Measurements from ENCODE around the gene TTF2. TPM values are rescaled to one million over a fixed set of nuclear protein-coding genes. Genes with fewer than 3 reads are reported as not detected.

TTF2 gene
- total RNA-seq, 1 experiment from 2014 or later: 64.6 TPM

GRCh38 chr1:117128323-117129079, 68.4 kb downstream of the TTF2 start:
- no peaks in the 10 kb centered on the region; the same call in 1 of the 2 replicates for H3K27me3 ChIP-seq (ENCODE audit: control insufficient read depth, insufficient read depth, low read length)
- no peak for DNase-seq
- H3K36me3 ChIP-seq (replicated peaks; ENCODE audit: control insufficient read depth, insufficient read depth, low read length): no peaks in the 10 kb centered on the region
- H3K4me3 ChIP-seq (ENCODE audit: insufficient read depth, low read depth, low read length): no peak overlapping the region

- no peak overlapping the region for H3K4me3 ChIP-seq (ENCODE audit: insufficient read depth, low read depth, low read length)
- DNase-seq: no peak
These were observed 70.4 kb downstream of the TTF2 start for GRCh38 chr1:117130526-117130925.

GRCh38 chr1:117135329-117135728, 75.2 kb downstream of the TTF2 start:
- H3K27me3 ChIP-seq (ENCODE audit: control insufficient read depth, insufficient read depth, low read length): no peaks in the 10 kb centered on the region
- no peak for DNase-seq
- H3K4me3 ChIP-seq (ENCODE audit: insufficient read depth, low read depth, low read length): no peak overlapping the region
- H3K36me3 ChIP-seq (replicated peaks; ENCODE audit: control insufficient read depth, insufficient read depth, low read length): no peaks in the 10 kb centered on the region

More at GRCh38 chr1:117130526-117130925, 70.4 kb downstream of the TTF2 start:
- Histone ChIP-seq H3K27me3 (ENCODE audit: control insufficient read depth, insufficient read depth, low read length) (no peaks in the 10 kb centered on the region), H3K36me3 (replicated peaks; ENCODE audit: control insufficient read depth, insufficient read depth, low read length) (no peaks in the 10 kb centered on the region)

GRCh38 chr1:117136749-117137148, 76.6 kb downstream of the TTF2 start:
- no peak for DNase-seq
- Histone ChIP-seq H3K27me3 (ENCODE audit: control insufficient read depth, insufficient read depth, low read length) (no peaks in the 10 kb centered on the region), H3K36me3 (replicated peaks; ENCODE audit: control insufficient read depth, insufficient read depth, low read length) (no peaks in the 10 kb centered on the region), H3K4me3 (ENCODE audit: insufficient read depth, low read depth, low read length) (no peak overlapping the region)

- Histone ChIP-seq H3K4me3 (ENCODE audit: insufficient read depth, low read depth, low read length) (no peak overlapping the region), H3K36me3 (replicated peaks; ENCODE audit: control insufficient read depth, insufficient read depth, low read length) (no peaks in the 10 kb centered on the region), H3K27me3 (ENCODE audit: control insufficient read depth, insufficient read depth, low read length) (no peaks in the 10 kb centered on the region)
- DNase-seq: no peak
These were observed 77.2 kb downstream of the TTF2 start for GRCh38 chr1:117137281-117137855.

- H3K36me3 ChIP-seq (replicated peaks; ENCODE audit: control insufficient read depth, insufficient read depth, low read length): no peaks in the 10 kb centered on the region
- no peak for DNase-seq
- no peak overlapping the region for H3K4me3 ChIP-seq (ENCODE audit: insufficient read depth, low read depth, low read length)
- H3K27me3 ChIP-seq (ENCODE audit: control insufficient read depth, insufficient read depth, low read length): no peaks in the 10 kb centered on the region
These were observed 78.0 kb downstream of the TTF2 start for GRCh38 chr1:117138106-117138505.

GRCh38 chr1:117138561-117138960, 78.4 kb downstream of the TTF2 start:
- H3K36me3 ChIP-seq (replicated peaks; ENCODE audit: control insufficient read depth, insufficient read depth, low read length): no peaks in the 10 kb centered on the region
- no peak overlapping the region for H3K4me3 ChIP-seq (ENCODE audit: insufficient read depth, low read depth, low read length)
- DNase-seq: no peak
- H3K27me3 ChIP-seq (ENCODE audit: control insufficient read depth, insufficient read depth, low read length): no peaks in the 10 kb centered on the region

- H3K27me3 ChIP-seq (ENCODE audit: control insufficient read depth, insufficient read depth, low read length): no peaks in the 10 kb centered on the region
- no peak overlapping the region for H3K4me3 ChIP-seq (ENCODE audit: insufficient read depth, low read depth, low read length)
- no peaks in the 10 kb centered on the region for H3K36me3 ChIP-seq (replicated peaks; ENCODE audit: control insufficient read depth, insufficient read depth, low read length)
- no peak for DNase-seq
These were observed 82.1 kb downstream of the TTF2 start for GRCh38 chr1:117142200-117142599.

GRCh38 chr1:117143172-117143571, 83.0 kb downstream of the TTF2 start:
- Histone ChIP-seq H3K4me3 (ENCODE audit: insufficient read depth, low read depth, low read length) (no peak overlapping the region), H3K27me3 (ENCODE audit: control insufficient read depth, insufficient read depth, low read length) (no peaks in the 10 kb centered on the region), H3K36me3 (replicated peaks; ENCODE audit: control insufficient read depth, insufficient read depth, low read length) (no peaks in the 10 kb centered on the region)
- DNase-seq: no peak

GRCh38 chr1:117143871-117144270, 83.7 kb downstream of the TTF2 start:
- Histone ChIP-seq H3K36me3 (replicated peaks; ENCODE audit: control insufficient read depth, insufficient read depth, low read length) (no peaks in the 10 kb centered on the region), H3K4me3 (ENCODE audit: insufficient read depth, low read depth, low read length) (no peak overlapping the region), H3K27me3 (ENCODE audit: control insufficient read depth, insufficient read depth, low read length) (no peaks in the 10 kb centered on the region)
- DNase-seq: no peak

GRCh38 chr1:117146072-117146471, 85.9 kb downstream of the TTF2 start:
- Histone ChIP-seq H3K36me3 (replicated peaks; ENCODE audit: control insufficient read depth, insufficient read depth, low read length) (no peaks in the 10 kb centered on the region), H3K4me3 (ENCODE audit: insufficient read depth, low read depth, low read length) (no peak overlapping the region), H3K27me3 (ENCODE audit: control insufficient read depth, insufficient read depth, low read length) (no peaks in the 10 kb centered on the region)
- DNase-seq: no peak

GRCh38 chr1:117146575-117147340, 86.6 kb downstream of the TTF2 start:
- Histone ChIP-seq H3K4me3 (ENCODE audit: insufficient read depth, low read depth, low read length) (no peak overlapping the region), H3K27me3 (ENCODE audit: control insufficient read depth, insufficient read depth, low read length) (no peaks in the 10 kb centered on the region), H3K36me3 (replicated peaks; ENCODE audit: control insufficient read depth, insufficient read depth, low read length) (no peaks in the 10 kb centered on the region)
- no peak for DNase-seq

- Histone ChIP-seq H3K27me3 (ENCODE audit: control insufficient read depth, insufficient read depth, low read length) (no peaks in the 10 kb centered on the region), H3K36me3 (replicated peaks; ENCODE audit: control insufficient read depth, insufficient read depth, low read length) (no peaks in the 10 kb centered on the region), H3K4me3 (ENCODE audit: insufficient read depth, low read depth, low read length) (no peak overlapping the region)
- no peak for DNase-seq
These were observed 87.3 kb downstream of the TTF2 start for GRCh38 chr1:117147341-117147831.

GRCh38 chr1:117147856-117148588, 87.9 kb downstream of the TTF2 start:
- Histone ChIP-seq H3K36me3 (replicated peaks; ENCODE audit: control insufficient read depth, insufficient read depth, low read length) (no peaks in the 10 kb centered on the region), H3K4me3 (ENCODE audit: insufficient read depth, low read depth, low read length) (no peak overlapping the region), H3K27me3 (ENCODE audit: control insufficient read depth, insufficient read depth, low read length) (no peaks in the 10 kb centered on the region)
- no peak for DNase-seq

Data from H7 (cell line).